ENCODE measurements around the gene PITPNM1.
A peak's percentile ranks its signal among the peaks of the same experiment; 100 is the strongest.
"Not testable (repeated sequence)": the region's sequence is repeated elsewhere in the genome, so short reads cannot be mapped to it uniquely, and the experiment has no call there.

Gene PITPNM1

GRCh38 chr11:67522844-67523555 is 17.8 kb upstream of the PITPNM1 start, which contains the start of gene CABP2:
Gene CABP2, minus strand, starts transcription at chr11:67523446. Its CDS starts 120 bp downstream, at chr11:67523326.
- DNase-seq, result no peak

- DNase-seq, result no peak
These were observed 17.2 kb upstream of the PITPNM1 start for GRCh38 chr11:67522338-67522737.

- no peak for DNase-seq
These were observed 16.8 kb upstream of the PITPNM1 start for GRCh38 chr11:67521924-67522323.

GRCh38 chr11:67520856-67521824 is 16.0 kb upstream of the PITPNM1 start:
- no peak for DNase-seq

- no peak for DNase-seq
These were observed 14.6 kb upstream of the PITPNM1 start for GRCh38 chr11:67519726-67520125.

- no peak for DNase-seq
These were observed 12.8 kb upstream of the PITPNM1 start for GRCh38 chr11:67517784-67518552.

GRCh38 chr11:67516806-67517205 is 11.6 kb upstream of the PITPNM1 start:
- no peak for DNase-seq

GRCh38 chr11:67514116-67514515 is 9.0 kb upstream of the PITPNM1 start:
- DNase-seq, result no peak

GRCh38 chr11:67511558-67511957 is 6.4 kb upstream of the PITPNM1 start:
- not testable (repeated sequence) for DNase-seq

- no peak for DNase-seq
These were observed 4.8 kb upstream of the PITPNM1 start for GRCh38 chr11:67510023-67510345.

GRCh38 chr11:67508486-67509121 is 3.4 kb upstream of the PITPNM1 start:
- DNase-seq, result peak; percentile 95

- DNase-seq, result peak; percentile 97
These were observed 2.8 kb upstream of the PITPNM1 start, which contains the start of gene CDK2AP2 for GRCh38 chr11:67507864-67508485. Gene CDK2AP2, minus strand, starts transcription at chr11:67508162. Its CDS starts 80 bp downstream, at chr11:67508082.

GRCh38 chr11:67507242-67507863 is 2.2 kb upstream of the PITPNM1 start:
- DNase-seq, result no peak

- no peak for DNase-seq
These were observed 1.4 kb upstream of the PITPNM1 start for GRCh38 chr11:67506426-67507051.

GRCh38 chr11:67505605-67506396 is 638 bp upstream of the PITPNM1 start:
- DNase-seq, result peak; percentile 85

GRCh38 chr11:67504005-67504949 is 886 bp downstream of the PITPNM1 start:
- DNase-seq, result peak; percentile 4

- DNase-seq, result no peak
These were observed 1.8 kb downstream of the PITPNM1 start for GRCh38 chr11:67503119-67504004.

Measured in midbrain (tissue), 1 donor.